ENCODE data around the gene AZIN2. TPM values are rescaled to one million over a fixed set of nuclear protein-coding genes. Genes with fewer than 3 reads are reported as not detected.

AZIN2 gene
- total RNA-seq, 4 donors from 2014 or later: 1.5 to 3.5 (median 1.7) TPM; not detected in 1

DNA sequence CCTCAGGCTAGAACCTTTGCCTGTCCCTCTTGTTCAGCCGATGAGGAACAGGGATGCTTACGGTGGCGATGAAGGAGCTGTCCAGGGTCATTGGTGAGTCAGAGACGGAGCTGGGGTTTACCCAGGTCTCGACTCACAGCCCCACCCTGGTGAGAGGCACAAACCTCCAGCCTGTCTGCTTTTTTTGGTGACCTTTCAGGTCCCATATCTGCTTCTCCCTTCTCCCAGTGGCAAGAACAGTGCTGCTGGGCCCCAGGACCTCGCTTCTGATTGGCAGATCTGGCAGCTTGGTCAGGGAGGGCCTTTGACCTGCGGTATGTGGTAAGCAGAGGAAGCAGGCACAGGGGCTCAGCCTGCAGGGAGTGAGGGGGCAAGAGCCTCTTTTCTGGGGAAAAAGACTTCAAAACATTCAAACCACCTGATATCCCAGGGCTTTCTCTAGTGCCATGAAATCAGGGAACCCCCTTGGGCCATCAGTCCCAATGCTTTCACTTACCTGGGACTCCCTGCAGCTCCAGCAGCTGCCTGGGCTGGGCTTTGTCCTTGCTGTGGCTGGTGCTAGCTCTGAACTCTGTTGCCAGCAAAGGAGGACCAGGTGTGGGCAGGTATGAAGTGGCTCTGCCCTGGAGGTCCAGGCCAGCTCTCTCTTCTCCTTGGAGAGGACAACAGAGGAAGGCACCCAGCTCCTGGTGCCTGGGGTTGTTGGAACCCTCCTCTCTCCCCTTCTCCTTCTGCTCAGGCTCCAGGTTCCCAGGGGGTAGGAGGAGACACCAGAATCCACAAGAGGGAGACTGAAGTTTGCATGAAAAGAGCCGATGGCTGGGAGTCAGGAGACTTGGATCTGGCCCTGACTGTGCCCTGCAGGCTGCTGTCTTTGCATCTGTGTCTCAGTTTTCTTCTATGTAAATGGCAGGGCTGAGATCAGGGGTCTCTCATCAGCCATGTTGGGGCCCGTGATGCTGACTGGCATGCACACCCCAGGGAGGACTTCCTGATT, 59.5 kb downstream of the AZIN2 start:
- TF ChIP-seq, protein P1, sequence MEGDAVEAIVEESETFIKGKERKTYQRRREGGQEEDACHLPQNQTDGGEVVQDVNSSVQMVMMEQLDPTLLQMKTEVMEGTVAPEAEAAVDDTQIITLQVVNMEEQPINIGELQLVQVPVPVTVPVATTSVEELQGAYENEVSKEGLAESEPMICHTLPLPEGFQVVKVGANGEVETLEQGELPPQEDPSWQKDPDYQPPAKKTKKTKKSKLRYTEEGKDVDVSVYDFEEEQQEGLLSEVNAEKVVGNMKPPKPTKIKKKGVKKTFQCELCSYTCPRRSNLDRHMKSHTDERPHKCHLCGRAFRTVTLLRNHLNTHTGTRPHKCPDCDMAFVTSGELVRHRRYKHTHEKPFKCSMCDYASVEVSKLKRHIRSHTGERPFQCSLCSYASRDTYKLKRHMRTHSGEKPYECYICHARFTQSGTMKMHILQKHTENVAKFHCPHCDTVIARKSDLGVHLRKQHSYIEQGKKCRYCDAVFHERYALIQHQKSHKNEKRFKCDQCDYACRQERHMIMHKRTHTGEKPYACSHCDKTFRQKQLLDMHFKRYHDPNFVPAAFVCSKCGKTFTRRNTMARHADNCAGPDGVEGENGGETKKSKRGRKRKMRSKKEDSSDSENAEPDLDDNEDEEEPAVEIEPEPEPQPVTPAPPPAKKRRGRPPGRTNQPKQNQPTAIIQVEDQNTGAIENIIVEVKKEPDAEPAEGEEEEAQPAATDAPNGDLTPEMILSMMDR (IDR thresholded peaks at IDR 0.05; ENCODE audit: low read depth): no peak

DNA sequence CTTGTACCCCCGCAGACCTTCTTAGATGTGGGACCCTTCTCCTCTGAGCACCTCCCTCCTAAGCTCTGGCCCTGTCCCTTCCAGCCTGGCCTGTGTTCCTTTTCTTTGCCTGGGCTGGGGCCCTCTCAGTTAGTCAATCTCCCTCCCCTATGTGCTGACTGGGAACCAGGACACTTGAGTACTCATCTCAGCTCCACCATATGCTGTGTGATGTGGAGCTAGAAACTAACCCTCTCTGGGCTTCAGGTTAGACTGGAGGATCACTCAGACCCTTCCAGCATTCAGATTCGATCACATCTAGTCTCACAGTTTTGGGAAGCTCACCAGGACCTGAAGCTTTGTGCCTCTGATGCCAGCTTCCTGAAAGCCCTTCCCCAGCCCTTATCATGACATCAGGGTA, 60.3 kb downstream of the AZIN2 start:
- TF ChIP-seq, protein P1 (IDR thresholded peaks at IDR 0.05; ENCODE audit: low read depth): no peak

DNA sequence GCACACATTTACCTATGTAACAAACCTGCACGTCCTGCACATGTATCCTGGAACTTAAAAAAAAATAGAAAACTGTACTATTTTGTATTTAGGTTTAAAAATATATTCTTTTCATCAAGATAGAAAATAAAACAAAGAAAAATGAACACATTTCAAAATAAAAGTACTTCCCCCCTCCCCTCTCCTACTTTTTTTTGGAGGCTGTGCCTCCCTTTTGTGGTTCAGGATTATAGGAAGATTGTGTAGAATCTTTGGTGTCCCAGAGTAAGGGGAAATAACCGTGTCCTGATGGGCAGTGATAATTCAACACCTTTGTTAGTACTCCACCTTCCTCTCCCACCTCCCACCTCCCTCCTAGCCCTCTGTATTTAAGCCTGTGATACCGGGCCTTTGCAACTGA, 60.8 kb downstream of the AZIN2 start:
- TF ChIP-seq, protein P1 (IDR thresholded peaks at IDR 0.05; ENCODE audit: low read depth): no peak

DNA sequence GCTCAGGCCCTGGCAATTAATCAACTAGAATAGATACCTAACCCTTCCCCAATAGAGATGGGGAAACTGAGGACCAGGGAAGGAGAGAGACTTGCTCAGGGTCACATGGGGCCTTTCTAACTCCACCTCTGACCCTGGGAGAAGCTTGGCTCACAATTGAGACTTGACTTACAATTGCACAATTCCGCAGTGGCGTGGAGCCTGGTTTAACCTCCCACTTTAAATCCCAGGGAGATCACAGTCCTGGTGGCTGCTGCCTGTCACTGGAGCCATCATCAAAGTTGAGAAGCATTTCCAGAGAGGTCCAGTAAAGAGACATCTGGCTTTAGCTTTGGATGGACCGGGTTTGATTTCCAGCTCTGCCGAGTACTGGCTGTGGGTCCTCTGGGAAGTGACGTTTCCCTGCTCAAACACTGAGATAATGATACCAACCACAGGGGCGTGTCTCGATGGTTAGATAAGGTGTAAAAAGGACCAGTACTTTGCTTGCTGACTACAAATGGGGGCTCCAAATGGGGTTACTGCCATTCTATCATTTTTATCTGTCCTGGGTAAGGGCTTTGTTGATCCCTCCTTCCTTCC, 61.6 kb downstream of the AZIN2 start:
- TF ChIP-seq, protein P1 (IDR thresholded peaks at IDR 0.05; ENCODE audit: low read depth): no peak

DNA sequence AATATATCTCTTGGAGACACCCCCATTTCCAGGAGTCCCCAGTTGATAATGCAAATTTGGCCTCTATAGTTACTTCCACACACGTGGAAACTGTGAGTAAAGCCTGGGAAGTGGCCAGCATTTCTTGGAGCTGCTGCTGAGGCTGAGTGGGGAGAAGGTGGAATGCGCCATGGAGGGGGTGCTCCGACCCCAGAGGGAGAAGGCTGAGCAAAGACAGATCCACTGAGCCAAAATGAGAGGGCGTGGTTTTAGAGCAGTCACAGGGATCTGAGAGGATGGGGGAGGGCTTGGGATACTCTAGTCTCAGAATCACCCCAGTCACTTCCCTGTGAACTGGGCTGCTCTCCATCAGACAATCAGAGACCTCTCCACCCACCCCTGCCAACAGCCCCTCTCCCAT, 62.2 kb downstream of the AZIN2 start:
- TF ChIP-seq, protein P1 (IDR thresholded peaks at IDR 0.05; ENCODE audit: low read depth): no peak

DNA sequence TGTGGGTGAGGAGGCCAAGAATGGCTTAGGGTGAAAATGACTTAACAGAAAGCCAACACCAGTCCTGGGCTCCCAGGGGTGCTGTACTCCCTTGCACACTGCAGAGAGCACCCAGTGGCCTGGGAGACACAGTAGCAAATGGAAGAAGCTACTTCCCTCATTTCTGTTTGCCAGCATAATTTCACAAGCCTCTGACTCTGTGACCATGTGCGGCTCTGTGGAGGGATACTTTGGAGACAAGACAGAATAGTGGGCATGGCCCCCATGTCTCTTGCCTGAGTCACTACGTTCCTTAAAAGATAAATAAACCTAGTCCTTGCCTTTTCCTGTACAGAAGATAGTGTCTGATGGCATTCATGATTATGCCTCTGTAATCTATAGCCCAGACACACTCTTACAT, 62.7 kb downstream of the AZIN2 start:
- TF ChIP-seq, protein P1 (IDR thresholded peaks at IDR 0.05; ENCODE audit: low read depth): no peak

DNA sequence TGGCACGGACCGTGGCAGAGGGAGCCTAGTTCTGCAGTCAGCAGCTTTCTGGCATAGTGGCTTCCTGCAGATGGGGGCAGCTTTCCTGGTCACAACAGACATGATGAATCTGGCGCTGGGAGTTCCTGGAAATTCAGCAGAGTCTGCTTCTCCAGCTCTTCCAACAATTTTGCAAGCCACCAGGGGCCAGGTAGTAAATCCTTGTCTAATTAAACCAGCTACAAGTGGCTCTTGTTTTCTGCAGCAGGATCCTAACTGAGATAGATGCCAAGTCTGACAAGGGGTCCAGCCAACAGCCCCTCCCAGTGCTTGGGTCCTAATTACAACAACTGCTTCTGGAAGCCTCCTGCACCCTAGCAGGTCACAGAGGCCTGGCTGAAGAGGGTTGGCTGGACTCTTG, 65.0 kb downstream of the AZIN2 start:
- TF ChIP-seq, protein P1 (IDR thresholded peaks at IDR 0.05; ENCODE audit: low read depth): no peak

All from subcutaneous adipose tissue (tissue), 4 donors.